GM06990 (cell line): ENCODE results near the gene SOD1.

Source experiments
- DNase-seq: peaks from one replicate; pipeline ENCODE4 v3.0.0-alpha.2; 2011; ENCODE audit not compliant: insufficient read length; ENCODE audit errors: extremely low read depth
- H3K27me3 ChIP-seq: replicated peaks from 2 replicates; pipeline ENCODE4 v1.6.0; 2011; ENCODE audit warnings: low read length; ENCODE audit not compliant: control insufficient read depth, insufficient read depth
- H3K36me3 ChIP-seq: 2 replicates; pipeline ENCODE4 v1.5.1; 2011; ENCODE audit warnings: low read length; ENCODE audit not compliant: control insufficient read depth, insufficient read depth
- H3K4me3 ChIP-seq: replicated peaks from 2 replicates; pipeline ENCODE4 v1.5.1; 2011; ENCODE audit warnings: low read depth, mild to moderate bottlenecking, control low read depth, low read length
- TF ChIP-seq, protein P1 (sequence below): IDR thresholded peaks from 2 replicates; pipeline ENCODE4 v1.5.1; 2011; ENCODE audit warnings: low read length, control low read depth, mild to moderate bottlenecking, inconsistent platforms; ENCODE audit not compliant: insufficient read depth, poor library complexity, severe bottlenecking

Gene SOD1

DNA sequence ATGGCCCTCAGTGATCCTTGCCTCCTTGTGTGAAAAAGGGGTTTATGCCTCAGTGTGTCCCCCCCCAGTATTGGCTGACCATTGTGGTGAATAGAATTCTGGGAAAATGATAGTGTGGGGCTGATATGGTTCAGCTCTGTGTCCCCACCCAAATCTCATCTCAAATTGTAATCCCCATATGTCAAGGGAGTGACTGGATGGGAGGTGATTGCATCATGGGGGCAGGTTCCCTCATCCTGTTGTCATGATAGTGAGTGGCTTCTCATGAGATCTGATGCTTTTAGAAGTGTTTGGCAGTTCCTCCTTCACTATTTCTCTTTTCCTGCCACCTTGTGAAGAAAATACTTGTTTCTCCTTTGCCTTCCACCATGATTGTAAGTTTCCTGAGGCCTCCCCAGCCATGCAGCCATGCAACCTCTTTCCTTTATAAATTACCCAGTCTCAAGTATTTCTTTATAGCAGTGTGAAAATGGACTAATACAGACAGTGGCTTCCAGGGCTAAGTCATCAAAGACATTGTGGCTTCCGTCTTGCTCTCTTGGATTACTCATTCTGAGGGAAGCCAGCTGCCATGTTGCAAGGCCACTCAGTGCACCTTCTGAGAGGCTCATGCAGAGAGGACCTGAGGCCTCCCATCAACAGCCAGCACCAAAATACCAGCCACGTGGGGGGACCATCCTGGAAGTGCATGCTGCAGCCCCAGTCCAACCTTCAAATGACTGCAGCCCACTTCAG is 40.6 kb upstream of the SOD1 start:
- Histone ChIP-seq H3K4me3 (no peak overlapping the region), H3K27me3 (no peaks in the 10 kb centered on the region), H3K36me3 (no peaks in the 10 kb centered on the region)
- no peak for DNase-seq
- TF ChIP-seq, protein P1, sequence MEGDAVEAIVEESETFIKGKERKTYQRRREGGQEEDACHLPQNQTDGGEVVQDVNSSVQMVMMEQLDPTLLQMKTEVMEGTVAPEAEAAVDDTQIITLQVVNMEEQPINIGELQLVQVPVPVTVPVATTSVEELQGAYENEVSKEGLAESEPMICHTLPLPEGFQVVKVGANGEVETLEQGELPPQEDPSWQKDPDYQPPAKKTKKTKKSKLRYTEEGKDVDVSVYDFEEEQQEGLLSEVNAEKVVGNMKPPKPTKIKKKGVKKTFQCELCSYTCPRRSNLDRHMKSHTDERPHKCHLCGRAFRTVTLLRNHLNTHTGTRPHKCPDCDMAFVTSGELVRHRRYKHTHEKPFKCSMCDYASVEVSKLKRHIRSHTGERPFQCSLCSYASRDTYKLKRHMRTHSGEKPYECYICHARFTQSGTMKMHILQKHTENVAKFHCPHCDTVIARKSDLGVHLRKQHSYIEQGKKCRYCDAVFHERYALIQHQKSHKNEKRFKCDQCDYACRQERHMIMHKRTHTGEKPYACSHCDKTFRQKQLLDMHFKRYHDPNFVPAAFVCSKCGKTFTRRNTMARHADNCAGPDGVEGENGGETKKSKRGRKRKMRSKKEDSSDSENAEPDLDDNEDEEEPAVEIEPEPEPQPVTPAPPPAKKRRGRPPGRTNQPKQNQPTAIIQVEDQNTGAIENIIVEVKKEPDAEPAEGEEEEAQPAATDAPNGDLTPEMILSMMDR, result no peak

DNA sequence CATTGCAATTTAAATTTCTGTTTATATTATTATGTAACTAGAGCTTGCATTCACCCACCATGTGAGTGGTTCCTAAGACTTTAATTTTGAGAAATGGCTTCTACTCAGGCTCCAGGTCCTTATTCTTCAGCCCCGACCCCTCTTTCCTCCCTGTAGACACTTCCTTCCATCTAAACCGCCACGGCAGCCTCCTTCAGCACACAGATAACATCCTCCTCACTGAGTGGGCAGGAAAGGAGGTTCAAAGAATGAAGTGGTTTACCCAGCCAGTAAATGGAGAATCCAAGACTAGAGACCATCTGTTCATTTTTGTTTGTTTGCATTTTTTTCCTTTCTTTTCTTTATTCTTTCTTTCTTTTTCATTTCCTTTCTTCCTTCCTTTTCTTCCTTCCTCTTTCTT is 37.1 kb upstream of the SOD1 start:
- TF ChIP-seq, protein P1, result no peak

DNA sequence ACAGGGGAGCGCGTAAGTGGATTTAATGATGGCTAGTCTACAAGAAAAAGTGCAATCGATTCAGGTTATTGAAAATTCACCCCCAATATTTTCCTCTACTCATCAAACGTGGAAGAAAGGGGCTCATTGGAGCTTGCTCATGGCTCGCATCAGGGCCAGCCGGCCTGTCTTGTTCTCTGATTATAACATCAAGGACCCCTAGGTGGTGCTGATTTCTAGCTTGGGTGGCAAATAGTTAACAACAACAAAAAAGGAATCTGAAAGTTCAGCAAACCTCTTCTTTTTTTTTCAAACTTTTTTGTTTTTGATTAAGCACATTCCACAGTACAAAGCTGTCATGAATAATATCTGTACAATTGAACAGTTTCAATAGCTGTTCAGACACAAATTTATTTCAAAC is 35.8 kb upstream of the SOD1 start:
- TF ChIP-seq, protein P1, result peak; percentile 55
- no peak for DNase-seq
- no peaks in the 10 kb centered on the region for H3K36me3 ChIP-seq
- H3K27me3 ChIP-seq, result no peaks in the 10 kb centered on the region
- no peak overlapping the region for H3K4me3 ChIP-seq

More for the DNA sequence above, 37.1 kb upstream of the SOD1 start:
- no peak for DNase-seq
- Histone ChIP-seq H3K4me3 (no peak overlapping the region), H3K36me3 (no peaks in the 10 kb centered on the region), H3K27me3 (no peaks in the 10 kb centered on the region)

DNA sequence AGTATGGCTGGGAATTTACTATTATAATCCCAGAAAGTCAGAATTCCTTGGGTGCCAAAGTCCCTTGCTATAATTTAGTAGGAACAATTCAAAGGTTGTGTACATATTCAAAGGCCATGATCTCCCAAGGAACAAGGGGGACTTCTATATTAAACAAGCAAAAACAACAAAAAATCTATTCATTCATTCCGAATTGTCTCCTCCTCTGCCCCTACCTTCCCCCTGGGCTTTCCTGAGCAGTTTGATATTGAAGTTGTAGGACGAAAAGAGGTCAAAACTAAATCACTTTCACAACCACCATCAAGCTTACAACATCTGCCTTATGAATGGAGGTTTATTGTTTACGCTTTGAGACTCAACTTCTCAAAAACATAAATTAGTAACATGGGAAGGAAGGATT is 35.3 kb upstream of the SOD1 start:
- DNase-seq, result no peak
- no peaks in the 10 kb centered on the region for H3K27me3 ChIP-seq
- H3K4me3 ChIP-seq, result no peak overlapping the region
- TF ChIP-seq, protein P1, result no peak
- H3K36me3 ChIP-seq, result no peaks in the 10 kb centered on the region

DNA sequence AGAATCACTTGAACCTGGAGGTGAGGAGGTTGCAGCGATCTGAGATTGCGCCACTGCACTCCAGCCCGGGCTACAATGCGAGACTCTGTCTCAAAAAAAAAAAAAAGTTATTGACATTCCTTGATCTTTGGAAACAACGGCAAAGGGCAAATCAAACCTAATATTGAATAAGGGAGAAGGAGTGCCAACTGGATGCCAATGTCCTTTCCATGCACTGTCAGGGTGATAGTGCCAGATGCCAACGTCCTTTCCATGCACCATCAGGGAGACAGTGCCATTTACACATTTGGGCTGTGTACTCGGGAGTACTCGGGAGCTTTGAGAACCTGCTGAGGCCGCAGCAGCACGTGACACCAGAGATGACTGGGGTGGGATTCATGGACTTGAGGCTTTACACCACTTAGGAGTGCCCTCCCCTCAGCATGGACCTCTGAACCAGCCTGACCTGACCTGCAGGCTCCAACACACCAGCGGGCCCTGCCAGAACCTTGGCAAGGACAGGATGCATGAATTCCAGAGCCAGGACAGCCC is 34.5 kb upstream of the SOD1 start:
- TF ChIP-seq, protein P1, result no peak
- Histone ChIP-seq H3K4me3 (no peak overlapping the region), H3K27me3 (no peaks in the 10 kb centered on the region), H3K36me3 (no peaks in the 10 kb centered on the region)
- no peak for DNase-seq
